CD14-positive monocyte (primary cell): ENCODE data around the gene STK32A. TPM values are rescaled to one million over a fixed set of nuclear protein-coding genes. Genes with fewer than 3 reads are reported as not detected.

Experiments used
- DNase-seq, 3 donors: peaks; one replicate each; pipeline ENCODE4 v3.0.0-alpha.2; 2011 to 2022
- H2AFZ ChIP-seq: 2 replicates; pipeline ENCODE4 v1.6.0; 2012; ENCODE audit warnings: mild to moderate bottlenecking, low read depth, low read length, inconsistent platforms; ENCODE audit not compliant: insufficient read depth, poor library complexity, severe bottlenecking
- H3K27ac ChIP-seq, 2 donors: 1 replicate in 1 of 2; 2 replicates in 1 of 2; pipeline ENCODE4 v1.5.1; 2012 to 2013; ENCODE audit warnings: low read length in 2 of 2, control low read depth in 1 of 2, inconsistent platforms in 1 of 2, low read depth in 1 of 2, mild to moderate bottlenecking in 1 of 2
- H3K27me3 ChIP-seq, 2 donors: one replicate each; pipeline versions ENCODE4 v1.6.0 to v1.6.1; 2011 to 2013; ENCODE audit warnings: low read length in 2 of 2; ENCODE audit not compliant: control insufficient read depth in 2 of 2, insufficient read depth in 2 of 2
- H3K36me3 ChIP-seq, 2 donors: replicated peaks in 1 of 2; 1 replicate in 1 of 2; 2 replicates in 1 of 2; pipeline versions ENCODE4 v1.5.1 to v1.6.1; 2012 to 2013; ENCODE audit warnings: low read length in 2 of 2, control low read depth in 1 of 2, inconsistent platforms in 1 of 2, mild to moderate bottlenecking in 1 of 2; ENCODE audit not compliant: insufficient read depth in 2 of 2, control insufficient read depth in 1 of 2
- H3K4me1 ChIP-seq, 2 donors: 1 replicate in 1 of 2; 2 replicates in 1 of 2; pipeline versions ENCODE4 v1.5.1 to v1.6.1; 2012 to 2013; ENCODE audit warnings: low read length in 2 of 2, control low read depth in 1 of 2, inconsistent platforms in 1 of 2, mild to moderate bottlenecking in 1 of 2, moderate library complexity in 1 of 2; ENCODE audit not compliant: insufficient read depth in 2 of 2, control insufficient read depth in 1 of 2
- H3K4me2 ChIP-seq: replicated peaks from 2 replicates; pipeline ENCODE3; 2012; ENCODE audit warnings: low read length, moderate library complexity, mild to moderate bottlenecking; ENCODE audit not compliant: poor library complexity, severe bottlenecking; ENCODE audit errors: extremely low read depth
- H3K4me3 ChIP-seq, 3 experiments: fragments of 200-600 bp in 1 of 3; sonication (generic) in 1 of 3; replicated peaks in 1 of 3; 1 replicate in 2 of 3; 2 replicates in 1 of 3; pipeline ENCODE4 v1.5.1; 2011 to 2013; ENCODE audit warnings: low read length in 3 of 3, mild to moderate bottlenecking in 3 of 3, control low read depth in 2 of 3, low read depth in 2 of 3, inconsistent platforms in 1 of 3, moderate library complexity in 1 of 3
- H3K79me2 ChIP-seq: 2 replicates; pipeline ENCODE4 v1.6.0; 2012; ENCODE audit warnings: mild to moderate bottlenecking, control low read depth, inconsistent platforms, low read length, moderate library complexity; ENCODE audit not compliant: insufficient read depth
- H3K9ac ChIP-seq: 2 replicates; pipeline ENCODE4 v1.6.0; 2017; ENCODE audit warnings: low read length, mild to moderate bottlenecking; ENCODE audit not compliant: insufficient read depth, poor library complexity, severe bottlenecking
- H3K9me3 ChIP-seq, 2 donors: replicated peaks in 1 of 2; 1 replicate in 1 of 2; 2 replicates in 1 of 2; pipeline versions ENCODE4 v1.5.1 to v1.6.1; 2012 to 2013; ENCODE audit warnings: low read length in 2 of 2, control low read depth in 1 of 2; ENCODE audit not compliant: control insufficient read depth in 1 of 2, insufficient read depth in 1 of 2
- H4K20me1 ChIP-seq: 2 replicates; pipeline ENCODE4 v1.6.0; 2012; ENCODE audit warnings: mild to moderate bottlenecking, low read length, control low read depth, moderate library complexity; ENCODE audit not compliant: insufficient read depth
- H3K27ac Mint-ChIP-seq, 7 donors: one replicate each; pipeline ENCODE4 v1.8.0; 2020; ENCODE audit warnings: mild to moderate bottlenecking in 7 of 7, mixed read lengths in 7 of 7, moderate library complexity in 6 of 7, inconsistent platforms in 2 of 7
- H3K27me3 Mint-ChIP-seq, 3 donors: one replicate each; pipeline ENCODE4 v1.8.0; 2021 to 2022; ENCODE audit warnings: low read depth in 3 of 3, mild to moderate bottlenecking in 3 of 3, mixed read lengths in 3 of 3, moderate library complexity in 3 of 3, inconsistent platforms in 1 of 3
- H3K36me3 Mint-ChIP-seq, 2 donors: one replicate each; pipeline ENCODE4 v1.8.0; 2020; ENCODE audit warnings: mixed read lengths in 2 of 2, inconsistent platforms in 1 of 2, mild to moderate bottlenecking in 1 of 2
- H3K4me1 Mint-ChIP-seq: one replicate; pipeline ENCODE4 v1.8.0; 2020; ENCODE audit warnings: mild to moderate bottlenecking, mixed read lengths
- H3K4me3 Mint-ChIP-seq, 2 donors: one replicate each; pipeline ENCODE4 v1.8.0; 2020; ENCODE audit warnings: mild to moderate bottlenecking in 2 of 2, mixed read lengths in 2 of 2, moderate library complexity in 1 of 2
- H3K9me3 Mint-ChIP-seq, 7 donors: one replicate each; pipeline ENCODE4 v1.8.0; 2020 to 2022; ENCODE audit warnings: mixed read lengths in 7 of 7, mild to moderate bottlenecking in 6 of 7, moderate library complexity in 6 of 7, inconsistent platforms in 2 of 7
- WGBS: methylation state at CpG from one replicate; pipeline ENCODE4 v1.1.5; 2013; ENCODE audit warnings: missing lambda C conversion rate; ENCODE audit not compliant: insufficient coverage; 5-methylcytosine and 5-hydroxymethylcytosine counted together
- intact Hi-C, 2 donors: fragments of 100-400 bp; cut with micrococcal nuclease; formaldehyde crosslinking; loops; one replicate each; pipeline versions ENCODE4 v1.15.0 to v1.15.1; 2023
- polyA plus RNA-seq, 3 donors: library from polyadenylated mRNA; depleted of rRNA in 1 of 3; unstranded in 2 of 3; stranded (reverse) in 1 of 3; fragments of 300-500 nt in 2 of 3; fragments of >200 nt in 1 of 3; fragmentation: Illumina TruSeq in 2 of 3; gene quantifications; 1 replicate in 2 of 3; 2 replicates in 1 of 3; pipeline ENCODE4 v1.2.3, GENCODE V29; 2012 to 2021
- TF ChIP-seq, protein P1 (sequence below): fragments of 200-600 bp; IDR thresholded peaks from one replicate; pipeline ENCODE4 v1.8.0; 2022; ENCODE audit warnings: antibody characterized with exemption, mild to moderate bottlenecking

STK32A gene
- polyA plus RNA-seq, 3 donors = not detected

DNA sequence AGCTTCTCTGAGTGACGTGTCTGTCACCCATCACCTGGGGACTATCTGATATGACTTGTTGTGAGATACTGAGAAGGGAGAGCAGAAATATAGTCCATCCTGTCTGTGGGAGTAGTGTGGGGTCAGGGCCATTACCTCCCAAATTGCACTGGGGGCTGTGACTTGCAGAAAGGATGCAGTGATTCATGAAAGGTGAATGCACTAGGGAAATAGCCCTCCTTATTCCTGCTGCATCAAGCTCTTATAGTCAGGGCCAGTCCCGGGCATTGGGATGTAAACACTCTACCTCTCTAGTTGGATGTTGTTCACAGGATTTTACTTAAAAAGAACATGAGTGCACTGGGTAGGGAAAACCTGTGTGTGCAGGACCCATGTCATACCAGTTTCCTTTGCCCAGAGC is 124.8 kb downstream of the STK32A start:
- TF ChIP-seq, protein P1, sequence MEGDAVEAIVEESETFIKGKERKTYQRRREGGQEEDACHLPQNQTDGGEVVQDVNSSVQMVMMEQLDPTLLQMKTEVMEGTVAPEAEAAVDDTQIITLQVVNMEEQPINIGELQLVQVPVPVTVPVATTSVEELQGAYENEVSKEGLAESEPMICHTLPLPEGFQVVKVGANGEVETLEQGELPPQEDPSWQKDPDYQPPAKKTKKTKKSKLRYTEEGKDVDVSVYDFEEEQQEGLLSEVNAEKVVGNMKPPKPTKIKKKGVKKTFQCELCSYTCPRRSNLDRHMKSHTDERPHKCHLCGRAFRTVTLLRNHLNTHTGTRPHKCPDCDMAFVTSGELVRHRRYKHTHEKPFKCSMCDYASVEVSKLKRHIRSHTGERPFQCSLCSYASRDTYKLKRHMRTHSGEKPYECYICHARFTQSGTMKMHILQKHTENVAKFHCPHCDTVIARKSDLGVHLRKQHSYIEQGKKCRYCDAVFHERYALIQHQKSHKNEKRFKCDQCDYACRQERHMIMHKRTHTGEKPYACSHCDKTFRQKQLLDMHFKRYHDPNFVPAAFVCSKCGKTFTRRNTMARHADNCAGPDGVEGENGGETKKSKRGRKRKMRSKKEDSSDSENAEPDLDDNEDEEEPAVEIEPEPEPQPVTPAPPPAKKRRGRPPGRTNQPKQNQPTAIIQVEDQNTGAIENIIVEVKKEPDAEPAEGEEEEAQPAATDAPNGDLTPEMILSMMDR = no peak
- Histone ChIP-seq H3K27me3 (no peaks in the 10 kb centered on the region), H3K4me1 (no peaks in the 10 kb centered on the region), H3K4me2 (no peak overlapping the region), H3K9ac (no peak overlapping the region), H3K9me3 (no peaks in the 10 kb centered on the region), H4K20me1 (no peaks in the 10 kb centered on the region), H2AFZ (no peak overlapping the region), H3K4me3 (no peak overlapping the region), H3K79me2 (no peaks in the 10 kb centered on the region), H3K36me3 (no peaks in the 10 kb centered on the region), H3K27ac (no peak overlapping the region)
- H3K36me3 Mint-ChIP-seq = no peaks in the 10 kb centered on the region
- H3K4me3 Mint-ChIP-seq = no peak overlapping the region
- no peak for DNase-seq
- H3K4me1 Mint-ChIP-seq = no peaks in the 10 kb centered on the region
- H3K27me3 Mint-ChIP-seq = peaks cover 0 to 1% (median 0%) of the 10 kb centered on the region in 3 donors
- H3K27ac Mint-ChIP-seq = no peak overlapping the region
- H3K9me3 Mint-ChIP-seq = peaks cover 0 to 2% (median 0%) of the 10 kb centered on the region in 7 donors
- intact Hi-C loops = no loop called here
- WGBS = no CpG with 5 or more reads among the region's 2 CpGs

DNA sequence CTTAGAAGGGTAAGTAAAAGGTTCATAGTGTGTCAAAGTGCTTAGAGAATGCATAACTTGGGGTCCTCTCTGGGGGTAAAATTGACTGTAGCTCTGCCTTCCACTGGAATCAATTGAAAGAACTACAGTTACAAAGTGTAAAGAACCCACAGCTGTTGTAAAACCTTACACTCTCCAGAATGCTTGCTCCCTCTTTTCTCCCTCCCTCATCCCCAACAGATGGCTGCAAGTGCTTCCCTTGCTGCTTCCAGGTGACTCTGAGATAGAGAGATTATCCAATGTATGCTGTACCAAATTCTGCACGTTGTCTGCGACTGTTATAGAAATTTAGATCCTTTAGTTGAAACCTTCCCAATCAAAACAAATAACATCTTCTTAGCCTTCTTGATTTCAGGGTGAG is 126.0 kb downstream of the STK32A start:
- no peaks in the 10 kb centered on the region for H3K9me3 ChIP-seq
- no peaks in the 10 kb centered on the region for H3K79me2 ChIP-seq
- WGBS = 100% methylated on average over 1 of the region's 2 CpGs
- H3K36me3 Mint-ChIP-seq = no peaks in the 10 kb centered on the region
- no peak overlapping the region for H2AFZ ChIP-seq
- no peak overlapping the region for H3K9ac ChIP-seq
- no peaks in the 10 kb centered on the region for H3K4me1 ChIP-seq
- H3K27ac Mint-ChIP-seq = no peak overlapping the region
- no peaks in the 10 kb centered on the region for H3K27me3 Mint-ChIP-seq
- intact Hi-C loops = no loop called here
- H3K27me3 ChIP-seq = no peaks in the 10 kb centered on the region
- TF ChIP-seq, protein P1 = no peak
- no peak overlapping the region for H3K27ac ChIP-seq
- no peaks in the 10 kb centered on the region for H3K9me3 Mint-ChIP-seq
- H4K20me1 ChIP-seq = no peaks in the 10 kb centered on the region
- H3K36me3 ChIP-seq = no peaks in the 10 kb centered on the region
- no peak overlapping the region for H3K4me2 ChIP-seq
- no peak overlapping the region for H3K4me3 Mint-ChIP-seq
- no peak for DNase-seq
- no peaks in the 10 kb centered on the region for H3K4me1 Mint-ChIP-seq
- no peak overlapping the region for H3K4me3 ChIP-seq
